ENCODE measurements around the gene DGKB.

GRCh38 chr7:14836571-14837189 is 65.9 kb downstream of the DGKB start:
- TF ChIP-seq CTCF (IDR thresholded peaks at IDR 0.05) (no peak), POLR2AphosphoS5 (IDR thresholded peaks at IDR 0.05) (no peak)
